HG03469 (cell line): ENCODE data around the gene NME2.
A peak's percentile ranks its signal among the peaks of the same experiment; 100 is the strongest.
"Not testable (repeated sequence)": the region's sequence is repeated elsewhere in the genome, so short reads cannot be mapped to it uniquely, and the experiment has no call there.

Source experiments
- ATAC-seq: cut with Tn5 transposase; IDR thresholded peaks from one replicate; pipeline ENCODE4 v1.9.1; 2021; ENCODE audit warnings: mild to moderate bottlenecking, moderate library complexity, moderate number of reproducible peaks; ENCODE audit not compliant: unreplicated experiment

NME2 gene

DNA sequence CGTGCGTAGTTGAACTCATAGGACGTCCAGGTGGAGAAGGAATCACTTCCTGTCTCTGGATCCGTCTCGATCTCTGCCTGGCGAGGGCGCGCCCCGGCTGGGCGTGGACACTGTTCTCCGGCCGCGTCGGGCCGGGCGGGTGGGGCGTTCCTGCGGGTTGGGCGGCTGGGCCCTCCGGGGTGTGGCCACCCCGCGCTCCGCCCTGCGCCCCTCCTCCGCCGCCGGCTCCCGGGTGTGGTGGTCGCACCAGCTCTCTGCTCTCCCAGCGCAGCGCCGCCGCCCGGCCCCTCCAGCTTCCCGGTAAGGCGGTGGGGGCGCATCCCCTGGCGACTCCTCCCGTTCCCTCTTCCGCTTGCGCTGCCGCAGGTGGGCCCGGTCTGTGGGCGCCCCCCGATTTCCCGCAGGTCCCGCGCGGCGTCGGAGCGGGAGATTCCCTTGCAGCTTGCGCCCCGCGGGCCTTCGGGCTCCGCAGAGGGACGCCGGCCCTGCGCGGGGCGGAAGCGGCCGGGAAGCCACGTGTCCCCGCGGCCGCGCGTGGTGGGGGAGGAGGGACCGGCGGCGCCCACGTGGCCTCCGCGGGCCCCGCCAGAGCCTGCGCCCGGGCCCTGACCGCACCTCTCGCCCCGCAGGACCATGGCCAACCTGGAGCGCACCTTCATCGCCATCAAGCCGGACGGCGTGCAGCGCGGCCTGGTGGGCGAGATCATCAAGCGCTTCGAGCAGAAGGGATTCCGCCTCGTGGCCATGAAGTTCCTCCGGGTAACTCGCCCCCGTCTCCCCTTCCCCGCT lies at the start of gene NME2:
Gene NME2, plus strand, starts transcription at position 214 of the 789 bp plus-strand sequence. Its CDS starts 420 bp downstream, at position 634.
- peak; percentile 66 for ATAC-seq

DNA sequence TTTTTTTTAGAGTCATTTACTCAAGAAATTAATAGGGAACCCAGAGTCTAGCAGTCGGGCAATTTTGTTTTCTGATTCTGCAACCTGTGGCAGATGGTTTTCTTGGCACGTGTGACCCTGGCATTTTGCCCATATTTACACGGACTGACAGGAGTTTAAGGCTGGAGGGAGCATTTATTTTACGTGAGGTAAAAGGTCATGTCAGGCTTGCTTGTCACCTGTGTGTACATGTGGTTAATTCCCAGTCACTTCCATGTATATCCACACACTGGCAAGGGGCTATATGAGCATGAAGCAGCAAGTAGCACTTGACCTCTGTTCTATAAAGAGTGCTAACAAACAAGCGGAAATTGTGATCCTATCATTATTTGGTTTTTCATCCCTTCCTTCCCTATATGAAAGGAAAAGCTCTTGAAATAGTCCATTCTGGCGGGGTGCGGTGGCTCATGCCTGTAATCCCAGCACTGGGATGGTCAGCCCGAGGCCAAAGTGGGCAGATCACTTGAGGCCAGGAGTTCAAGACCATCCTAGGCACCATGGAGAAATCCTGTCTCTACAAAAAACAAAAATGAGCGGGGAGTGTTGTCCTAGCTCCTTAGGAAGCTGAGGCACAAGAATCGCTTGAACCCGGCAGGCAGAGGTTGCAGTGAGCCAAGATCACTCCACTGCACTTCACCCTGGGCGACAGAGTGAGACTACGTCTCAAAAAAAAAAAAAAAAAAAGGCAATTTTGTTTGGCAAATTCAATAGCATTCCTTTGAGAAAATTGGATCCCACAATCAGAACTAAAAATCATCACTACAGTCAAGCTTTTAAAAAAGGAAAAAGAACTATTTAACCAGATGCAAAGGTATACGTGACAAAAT lies 47.6 kb upstream of the NME2 start:
- ATAC-seq: no peak

DNA sequence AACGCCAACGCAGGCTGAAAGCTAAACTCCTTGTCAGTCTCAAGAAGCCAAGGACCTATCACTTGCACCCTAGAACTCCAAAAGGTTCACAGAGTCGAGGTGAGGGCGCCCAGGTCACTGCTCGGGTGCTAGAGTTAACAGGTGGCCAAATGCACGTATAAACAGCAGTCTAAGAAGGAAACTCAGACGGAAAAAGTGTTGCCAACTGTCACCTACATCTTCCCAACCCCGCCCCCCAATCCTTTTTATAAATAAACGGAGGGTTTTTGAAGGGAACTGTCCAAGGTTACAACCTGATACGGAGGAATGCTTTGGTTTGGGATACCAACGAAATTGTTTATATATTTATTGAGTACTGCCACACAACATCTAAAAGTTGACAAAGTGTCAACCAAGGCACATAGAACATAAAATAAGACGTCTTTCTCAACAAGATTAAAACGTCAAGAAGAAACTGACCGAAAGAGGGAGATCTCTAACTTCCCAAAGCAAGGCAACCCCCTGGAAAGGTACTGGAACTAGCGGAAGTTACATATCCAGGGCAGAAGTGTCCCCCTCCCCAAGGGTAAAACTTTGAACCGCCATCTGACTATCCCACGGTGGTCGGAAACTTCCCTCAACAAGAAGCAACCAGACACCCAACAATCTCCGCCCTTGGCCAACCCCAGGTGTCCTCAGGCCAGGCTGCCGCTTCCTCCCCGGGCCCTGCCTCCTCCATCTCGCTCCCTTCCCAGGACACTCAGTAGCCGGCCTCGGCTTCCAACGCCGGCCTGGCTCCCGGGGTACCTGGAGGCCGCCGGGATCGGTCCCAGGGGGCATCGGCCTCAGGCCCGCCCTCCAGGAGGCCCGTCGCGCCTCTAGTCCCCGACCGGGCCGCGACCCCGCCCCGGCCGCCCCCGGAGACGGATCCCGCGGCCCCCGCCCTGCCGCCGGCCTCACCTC lies 46.5 kb upstream of the NME2 start:
- peak; percentile 8 for ATAC-seq

DNA sequence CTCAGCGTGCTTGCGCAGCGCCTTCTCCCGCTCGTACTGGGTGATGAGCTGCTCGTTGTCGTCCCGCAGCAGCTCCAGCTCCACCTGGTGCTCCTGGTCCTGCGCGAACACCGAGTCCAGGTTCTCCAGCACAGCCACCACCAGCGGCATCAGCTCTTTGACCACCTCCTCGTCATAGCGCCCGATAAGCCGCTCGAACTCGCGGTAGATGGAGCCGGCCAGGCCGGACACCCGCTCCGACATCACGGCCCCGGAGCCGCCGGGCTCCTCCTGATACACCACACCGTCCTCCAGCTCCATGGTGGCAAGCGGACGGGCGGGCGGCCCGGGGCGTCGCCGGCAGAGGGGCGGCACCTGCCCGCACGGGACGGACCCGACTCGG lies 45.9 kb upstream of the NME2 start:
- peak; percentile 18 for ATAC-seq

DNA sequence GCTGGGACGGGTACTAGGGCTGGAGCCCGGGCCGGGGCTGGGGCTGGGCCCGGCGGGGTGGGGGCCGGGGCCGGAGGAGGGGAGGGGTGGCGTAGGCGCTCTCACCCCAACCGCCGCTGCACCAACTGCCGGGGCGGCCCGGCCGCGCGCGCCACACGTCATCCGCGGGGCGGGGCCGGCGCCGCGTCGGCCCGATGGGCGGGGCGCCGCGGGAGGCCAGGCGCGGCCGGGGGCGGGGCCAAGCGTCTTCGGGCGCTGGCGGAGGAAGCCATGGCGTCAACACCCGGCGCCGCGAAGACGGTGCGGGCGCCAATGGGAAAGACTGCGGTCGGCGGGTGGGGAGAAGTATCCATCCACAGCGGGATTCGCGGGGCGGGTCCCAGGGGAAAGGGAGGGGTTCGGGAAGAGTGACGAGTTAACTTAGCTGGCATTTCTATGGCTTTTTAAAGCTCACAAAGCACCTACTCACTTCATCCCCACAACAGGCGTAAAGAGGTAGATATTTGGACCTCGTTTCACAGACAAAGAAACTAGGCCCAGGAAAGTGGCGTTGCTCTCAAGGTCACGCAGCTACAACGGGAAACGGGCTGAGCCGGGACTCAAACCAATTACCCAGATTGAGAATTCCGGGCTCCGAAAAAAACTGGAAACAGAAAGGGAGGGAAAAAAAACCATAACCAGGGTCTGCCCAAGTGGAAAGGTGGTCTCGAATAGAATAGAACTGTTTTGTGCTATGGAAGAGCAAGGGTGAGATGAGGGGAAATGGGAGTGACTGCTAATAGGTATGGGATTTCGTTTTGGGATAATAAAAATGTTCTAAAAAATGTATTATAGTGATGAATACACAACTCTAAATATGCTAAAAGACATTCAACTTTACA lies 45.2 kb upstream of the NME2 start, which contains the start of gene SPAG9:
Gene SPAG9, minus strand, starts transcription at position 130 of the 881 bp plus-strand sequence. CDS start 212 bp downstream, outside the sequence.
- ATAC-seq: peak; percentile 48

- ATAC-seq: no peak
Observed at GRCh38 chr17:51121620-51122472, 44.4 kb upstream of the NME2 start.

DNA sequence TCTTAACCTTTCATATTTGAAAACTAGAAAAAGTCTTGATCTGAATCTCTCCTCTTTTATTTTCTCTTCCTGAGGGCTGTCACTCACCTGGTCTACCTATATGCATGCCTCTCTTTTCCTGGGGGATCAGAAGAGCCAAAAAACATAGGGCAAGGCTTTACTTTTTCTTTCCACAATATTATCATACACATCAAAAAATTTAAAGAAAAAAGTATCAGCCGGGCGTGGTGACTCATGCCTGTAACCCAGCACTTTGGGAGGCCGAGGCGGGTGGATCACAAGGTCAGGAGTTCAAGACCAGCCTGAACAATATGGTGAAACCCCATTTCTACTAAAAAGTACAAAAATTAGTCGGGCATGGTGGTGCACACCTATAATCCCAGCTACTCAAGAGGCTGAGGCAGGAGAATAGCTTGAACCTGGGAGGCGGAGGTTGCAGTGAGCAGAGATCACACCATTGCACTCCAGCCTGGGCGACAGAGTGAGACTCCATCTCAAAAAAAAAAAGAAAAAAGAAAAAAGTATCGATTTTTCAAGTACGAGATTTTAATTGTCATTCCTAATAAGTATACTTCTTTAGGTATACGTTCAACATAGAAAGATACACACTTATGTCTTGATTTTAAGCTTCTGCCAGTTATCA lies 43.6 kb upstream of the NME2 start:
- ATAC-seq: not testable (repeated sequence)

DNA sequence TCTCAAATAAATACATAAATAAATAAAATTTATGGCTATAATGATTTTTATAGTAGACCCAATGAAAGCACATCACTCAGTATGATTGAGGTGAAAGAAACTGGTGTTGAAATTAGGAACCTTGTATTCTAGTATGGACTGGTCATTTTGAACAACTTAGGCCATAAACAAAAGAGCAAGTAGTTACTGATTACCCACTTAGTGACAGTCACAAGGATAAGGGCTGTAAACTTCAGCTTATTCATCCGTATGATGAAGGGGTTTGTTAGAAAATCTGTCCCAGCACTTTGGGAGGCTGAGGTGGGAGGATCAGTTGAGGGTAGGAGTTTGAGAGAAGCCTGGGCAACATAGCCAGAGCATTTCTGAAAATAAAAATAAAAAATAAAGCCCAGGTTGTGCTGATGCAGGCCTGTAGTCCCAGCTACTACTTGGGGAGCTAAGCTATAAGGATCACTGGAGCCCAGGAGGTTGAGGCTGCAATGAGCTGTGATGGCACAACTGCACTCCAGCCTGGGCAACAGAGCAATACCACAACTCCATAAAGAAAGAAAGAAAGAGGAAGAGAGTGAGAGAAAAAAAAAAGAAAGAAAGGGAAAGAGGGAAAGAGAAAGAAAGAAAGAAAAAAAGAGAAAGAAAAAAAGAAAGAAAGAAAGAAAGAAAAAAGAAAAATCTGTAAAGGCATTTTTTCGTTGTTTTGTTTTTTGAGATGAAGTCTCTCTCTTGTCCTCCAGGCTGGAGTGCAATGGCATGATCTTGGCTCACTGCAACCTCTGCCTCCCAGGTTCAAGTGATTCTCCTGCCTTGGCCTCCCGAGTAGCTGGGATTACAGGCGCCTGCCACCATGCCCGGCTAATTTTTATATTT lies 41.3 kb upstream of the NME2 start:
- ATAC-seq: no peak

- ATAC-seq: no peak
Observed at GRCh38 chr17:51128076-51128475, 38.1 kb upstream of the NME2 start.

- ATAC-seq: no peak
Observed at GRCh38 chr17:51132964-51133319, 33.3 kb upstream of the NME2 start.

DNA sequence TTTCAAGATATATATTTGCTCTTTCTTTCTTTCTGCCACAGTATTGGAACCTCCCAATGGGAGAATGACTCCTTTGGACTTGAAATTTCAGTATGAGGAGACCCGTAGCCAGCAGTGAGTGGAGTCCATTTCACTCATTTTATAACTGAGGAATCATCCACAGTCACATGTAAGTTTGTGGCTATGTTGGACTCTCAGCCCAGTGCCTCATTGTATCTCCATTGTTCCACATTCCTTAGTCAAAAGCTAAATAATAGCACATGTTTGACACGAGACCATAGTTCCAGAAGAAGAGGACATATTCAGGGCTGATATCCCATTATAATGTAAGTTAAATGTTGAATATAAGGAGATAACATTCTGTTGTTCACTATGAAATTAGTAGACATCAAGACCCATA lies 32.8 kb upstream of the NME2 start:
- ATAC-seq: no peak

DNA sequence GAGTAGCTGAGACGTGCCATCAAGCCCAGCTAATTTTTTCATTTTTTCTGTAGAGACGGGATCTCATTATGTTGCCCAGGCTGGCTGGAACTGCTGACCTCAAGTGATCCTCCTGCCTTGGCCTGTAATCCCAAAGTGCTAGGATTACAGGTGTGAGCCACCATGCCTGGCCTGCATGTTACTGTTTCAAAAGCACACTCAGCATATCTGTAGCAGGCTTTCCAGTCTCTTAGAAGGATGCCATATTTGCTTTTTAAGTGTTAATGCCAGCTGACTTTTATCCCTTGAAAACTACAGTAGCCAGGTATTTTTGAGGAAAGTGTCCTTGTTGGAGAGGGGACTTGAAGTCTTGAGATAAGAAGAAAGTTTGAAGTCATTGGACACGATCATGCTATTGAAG lies 30.3 kb upstream of the NME2 start:
- ATAC-seq: no peak

- ATAC-seq: no peak
Observed at GRCh38 chr17:51142597-51142996, 23.6 kb upstream of the NME2 start.

GRCh38 chr17:51144266-51145022 lies 21.8 kb upstream of the NME2 start:
- ATAC-seq: no peak

- no peak for ATAC-seq
Observed at GRCh38 chr17:51147650-51148049, 18.6 kb upstream of the NME2 start.

GRCh38 chr17:51149163-51149562 lies 17.0 kb upstream of the NME2 start:
- no peak for ATAC-seq

GRCh38 chr17:51150932-51151331 lies 15.3 kb upstream of the NME2 start:
- no peak for ATAC-seq
